Subcutaneous adipose tissue (tissue), 4 donors: ENCODE results near the gene FAM209A. TPM values are rescaled to one million over a fixed set of nuclear protein-coding genes. Genes with fewer than 3 reads are reported as not detected.

Experiments used
- total RNA-seq, 4 donors: library from RNA; depleted of rRNA; stranded (reverse); fragments of >200 nt; gene quantifications; one replicate each; pipeline ENCODE4 v1.1.0, GENCODE V29; 2016
- TF ChIP-seq, protein P1 (sequence below): fragments of 450-650 bp; IDR thresholded peaks from one replicate; pipeline ENCODE4 v1.5.1; 2016; ENCODE audit warnings: low read depth, mild to moderate bottlenecking, control low read depth, antibody characterized with exemption, moderate library complexity

Gene FAM209A
- total RNA-seq, 4 donors from 2014 or later: 1.0 TPM; not detected in 3

DNA sequence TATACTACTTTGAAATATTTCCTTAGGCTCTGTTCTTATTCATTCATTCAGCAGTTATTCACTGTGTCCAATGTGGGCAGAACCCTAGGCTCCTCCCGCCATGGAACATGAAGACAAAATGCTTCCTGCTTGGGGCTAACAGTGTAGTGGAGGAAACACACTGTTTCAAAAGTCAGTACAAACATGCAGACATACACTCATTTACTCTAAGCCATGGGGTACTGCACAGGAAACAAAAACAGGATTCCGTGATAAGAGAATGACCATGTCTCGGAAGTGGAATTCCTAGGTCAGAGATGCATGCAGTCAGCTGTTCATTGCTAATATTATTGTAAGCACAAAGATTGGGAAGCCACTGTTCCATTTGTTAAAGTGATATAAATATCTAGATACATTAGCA lies 18.4 kb upstream of the FAM209A start:
- TF ChIP-seq, protein P1, sequence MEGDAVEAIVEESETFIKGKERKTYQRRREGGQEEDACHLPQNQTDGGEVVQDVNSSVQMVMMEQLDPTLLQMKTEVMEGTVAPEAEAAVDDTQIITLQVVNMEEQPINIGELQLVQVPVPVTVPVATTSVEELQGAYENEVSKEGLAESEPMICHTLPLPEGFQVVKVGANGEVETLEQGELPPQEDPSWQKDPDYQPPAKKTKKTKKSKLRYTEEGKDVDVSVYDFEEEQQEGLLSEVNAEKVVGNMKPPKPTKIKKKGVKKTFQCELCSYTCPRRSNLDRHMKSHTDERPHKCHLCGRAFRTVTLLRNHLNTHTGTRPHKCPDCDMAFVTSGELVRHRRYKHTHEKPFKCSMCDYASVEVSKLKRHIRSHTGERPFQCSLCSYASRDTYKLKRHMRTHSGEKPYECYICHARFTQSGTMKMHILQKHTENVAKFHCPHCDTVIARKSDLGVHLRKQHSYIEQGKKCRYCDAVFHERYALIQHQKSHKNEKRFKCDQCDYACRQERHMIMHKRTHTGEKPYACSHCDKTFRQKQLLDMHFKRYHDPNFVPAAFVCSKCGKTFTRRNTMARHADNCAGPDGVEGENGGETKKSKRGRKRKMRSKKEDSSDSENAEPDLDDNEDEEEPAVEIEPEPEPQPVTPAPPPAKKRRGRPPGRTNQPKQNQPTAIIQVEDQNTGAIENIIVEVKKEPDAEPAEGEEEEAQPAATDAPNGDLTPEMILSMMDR: no peak

DNA sequence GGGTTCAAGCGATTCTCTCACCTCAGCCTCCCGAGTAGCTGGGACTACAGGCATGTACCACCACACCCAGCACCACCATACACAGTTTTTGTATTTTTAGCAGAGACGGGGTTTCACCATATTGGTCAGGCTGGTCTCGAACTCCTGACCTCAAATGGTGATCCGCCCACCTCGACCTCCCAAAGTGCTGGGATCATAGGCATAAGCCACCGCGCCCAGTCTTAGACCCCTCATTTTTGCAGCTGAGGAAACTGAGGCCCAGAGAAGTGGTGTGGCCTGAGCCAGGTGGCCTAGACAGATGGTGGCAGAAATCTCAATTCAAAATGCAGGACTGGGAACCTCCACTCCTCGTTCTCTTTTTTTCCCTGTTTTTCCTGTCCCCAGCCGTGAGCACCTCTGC lies 12.6 kb upstream of the FAM209A start:
- TF ChIP-seq, protein P1: no peak

DNA sequence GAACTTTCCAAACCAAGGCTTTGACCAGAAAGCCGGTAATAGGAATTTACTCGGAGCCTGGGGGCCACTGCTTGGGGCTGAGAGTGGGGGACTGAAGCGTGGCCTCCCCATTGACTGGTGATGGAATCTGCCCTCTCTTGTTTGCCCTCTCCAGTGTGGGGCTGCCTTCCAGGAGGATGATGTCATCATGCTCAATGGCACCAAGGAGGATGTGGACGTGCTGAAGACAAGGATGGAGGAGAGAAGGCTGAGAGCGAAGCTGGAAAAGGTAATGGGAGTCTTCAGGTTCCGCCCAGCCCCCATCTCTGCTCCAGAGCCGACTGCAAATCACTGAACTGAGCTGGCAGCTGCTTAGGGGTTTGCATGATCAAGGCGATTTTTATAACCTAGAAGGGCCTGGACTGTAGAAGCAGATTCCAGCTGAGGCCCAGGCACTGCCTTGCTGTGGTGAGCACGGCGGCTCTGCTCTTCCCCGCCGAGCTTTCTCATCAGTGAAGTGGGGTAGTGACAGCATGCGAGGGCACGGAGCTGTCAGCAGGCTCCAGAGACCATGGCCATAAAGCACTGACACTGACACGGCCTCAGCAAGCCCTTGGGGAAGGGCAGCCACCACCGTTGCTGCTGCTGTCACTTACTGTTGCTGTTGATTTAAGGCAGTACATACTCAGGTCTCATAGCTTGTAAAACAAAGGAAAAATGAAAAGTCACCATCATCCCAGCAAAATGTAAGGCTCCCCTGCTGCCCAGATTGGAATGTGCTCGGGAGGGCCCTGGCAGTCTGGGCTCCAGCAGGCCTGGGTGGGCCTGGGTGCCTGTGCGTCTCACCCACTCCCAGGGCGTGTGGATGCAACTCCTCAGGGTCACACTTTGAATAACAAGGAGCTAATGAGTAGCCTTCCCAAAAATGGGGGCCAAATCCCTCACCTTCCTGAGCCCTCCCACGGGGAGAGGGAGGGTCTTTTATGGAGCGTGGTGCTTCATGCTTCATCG lies 11.1 kb upstream of the FAM209A start:
- TF ChIP-seq, protein P1: no peak

GRCh38 chr20:56516631-56517030 lies 7.9 kb upstream of the FAM209A start:
- TF ChIP-seq, protein P1: no peak

GRCh38 chr20:56517211-56517610 lies 7.3 kb upstream of the FAM209A start:
- TF ChIP-seq, protein P1: no peak

GRCh38 chr20:56517641-56518040 lies 6.9 kb upstream of the FAM209A start:
- TF ChIP-seq, protein P1: no peak

DNA sequence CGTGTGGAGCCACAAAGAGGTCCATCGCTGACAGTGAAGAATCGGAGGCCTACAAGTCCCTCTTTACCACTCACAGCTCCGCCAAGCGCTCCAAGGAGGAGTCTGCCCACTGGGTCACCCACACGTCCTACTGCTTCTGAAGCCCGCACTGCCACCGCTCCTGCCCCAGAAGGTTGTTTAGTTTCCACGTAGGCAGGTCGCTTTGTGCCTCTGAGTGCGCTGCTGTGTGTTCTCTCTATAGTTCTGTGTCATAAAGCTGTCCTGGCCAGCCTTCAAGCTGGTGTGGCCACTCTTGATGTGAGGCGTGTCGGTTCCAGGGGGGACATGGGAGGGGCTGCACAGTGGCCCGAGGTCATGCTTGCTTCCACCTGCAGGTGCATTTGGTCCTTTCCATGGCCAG lies 6.4 kb upstream of the FAM209A start:
- TF ChIP-seq, protein P1: no peak
